Measurements from ENCODE around the gene RNF167. TPM values are rescaled to one million over a fixed set of nuclear protein-coding genes. Genes with fewer than 3 reads are reported as not detected.

The RNF167 gene
- total and polyA plus RNA-seq, 2 of the 13 experiments (the other 11 are each of a cell fraction or from before 2014, with no cell fraction given) = 44.1 to 45.4 TPM

DNA sequence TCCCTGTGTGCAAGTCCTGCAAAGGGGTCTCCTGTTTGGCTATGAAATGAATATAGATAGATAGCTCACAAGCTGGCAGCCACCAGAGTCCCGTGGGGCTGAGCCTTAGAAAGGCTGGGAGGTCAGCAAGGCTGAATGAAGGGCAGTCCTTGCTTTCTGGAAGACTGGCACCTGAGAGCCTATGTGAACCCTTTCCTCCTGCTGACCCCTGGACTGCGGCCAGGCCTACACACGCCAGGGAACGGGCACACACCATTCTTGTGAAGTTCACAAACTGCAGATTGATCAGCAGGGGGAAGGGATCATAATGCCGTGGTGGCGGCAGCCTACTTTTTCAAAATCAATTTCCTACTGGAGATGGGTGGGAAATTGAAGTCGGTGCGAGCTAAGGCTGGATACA lies 41.7 kb upstream of the RNF167 start:
- H3K4me2 ChIP-seq (ENCODE audit: low read depth, low read length) = no peak overlapping the region
- FAIRE-seq (no peak), DNase-seq (ENCODE audit: low spot score) (no peak), ATAC-seq (no peak)
- WGBS (ENCODE audit: low lambda C conversion rate) = 90% methylated on average over 8 of the region's 8 CpGs
- no peaks in the 10 kb centered on the region for H3K79me2 ChIP-seq (ENCODE audit: insufficient read depth, low read length)
- H3K27me3 ChIP-seq (ENCODE audit: control insufficient read depth in 1 of 2, insufficient read depth in 2 of 2, low read length in 2 of 2) = no peaks in the 10 kb centered on the region
- H3K9me3 ChIP-seq (ENCODE audit: low read length) = no peaks in the 10 kb centered on the region
- ChIA-PET POLR2A (no interaction called here), CTCF (ENCODE audit: low intra/inter-chr PET ratio, low total read pairs) (no interaction called here)
- peaks cover 23 to 41% of the 10 kb centered on the region in 2 experiments; a peak in 4 of 5 replicates for H3K36me3 ChIP-seq (replicated peaks in 1 of 2; ENCODE audit: control insufficient read depth in 1 of 2, insufficient read depth in 2 of 2, low read length in 2 of 2)
- no peak overlapping the region for H3K9ac ChIP-seq (ENCODE audit: insufficient read depth, low read depth, low read length)
- H2AFZ ChIP-seq (ENCODE audit: low read length) = no peak overlapping the region
- intact Hi-C loops (cut with micrococcal nuclease; ENCODE audit: unreplicated experiment) = no loop called here
- peaks cover 6% of the 10 kb centered on the region for H3K4me1 ChIP-seq (ENCODE audit: insufficient read depth, low read length)
- in situ Hi-C loops (cut with HindIII; ENCODE audit: extremely low pct_ligation_motif_present, low pct_unique_long_range_greater_than_20kb) = loop anchor here (10.0 kb wide), 1 partner anchor 344 kb away; the partner anchor contains the start of gene MYBBP1A
- H3K4me3 ChIP-seq (replicated peaks in 1 of 3; ENCODE audit: insufficient read depth in 1 of 3, low read depth in 2 of 3, low read length in 3 of 3) = no peak overlapping the region
- TF ChIP-seq CEBPZ (IDR thresholded peaks at IDR 0.05; ENCODE audit: low read length) (no peak), CREB1 (IDR thresholded peaks at IDR 0.05) (no peak), CREB1 (CRISPR knock-in tag; IDR thresholded peaks at IDR 0.05) (no peak), ZNF331 (CRISPR knock-in tag; IDR thresholded peaks at IDR 0.05) (no peak), KAT8 (CRISPR knock-in tag; IDR thresholded peaks at IDR 0.05) (no peak), CENPX (CRISPR knock-in tag; IDR thresholded peaks at IDR 0.05) (no peak), ZNF703 (CRISPR knock-in tag; IDR thresholded peaks at IDR 0.05; ENCODE audit: borderline replicate concordance) (no peak), ZNF317 (CRISPR knock-in tag; IDR thresholded peaks at IDR 0.05) (no peak), ZNF639 (CRISPR knock-in tag; conservative IDR thresholded peaks at IDR 0.05) (no peak), ZNF577 (CRISPR knock-in tag; IDR thresholded peaks at IDR 0.05; ENCODE audit: borderline replicate concordance, low read depth) (no peak), IRX3 (CRISPR knock-in tag; IDR thresholded peaks at IDR 0.05; ENCODE audit: borderline replicate concordance, low read depth) (no peak), ZNF614 (CRISPR knock-in tag; IDR thresholded peaks at IDR 0.05; ENCODE audit: borderline replicate concordance) (no peak), ZNF558 (CRISPR knock-in tag; IDR thresholded peaks at IDR 0.05; ENCODE audit: borderline replicate concordance) (no peak), ZNF766 (CRISPR knock-in tag; IDR thresholded peaks at IDR 0.05; ENCODE audit: borderline replicate concordance) (no peak)
- TF ChIP-seq, protein P1, sequence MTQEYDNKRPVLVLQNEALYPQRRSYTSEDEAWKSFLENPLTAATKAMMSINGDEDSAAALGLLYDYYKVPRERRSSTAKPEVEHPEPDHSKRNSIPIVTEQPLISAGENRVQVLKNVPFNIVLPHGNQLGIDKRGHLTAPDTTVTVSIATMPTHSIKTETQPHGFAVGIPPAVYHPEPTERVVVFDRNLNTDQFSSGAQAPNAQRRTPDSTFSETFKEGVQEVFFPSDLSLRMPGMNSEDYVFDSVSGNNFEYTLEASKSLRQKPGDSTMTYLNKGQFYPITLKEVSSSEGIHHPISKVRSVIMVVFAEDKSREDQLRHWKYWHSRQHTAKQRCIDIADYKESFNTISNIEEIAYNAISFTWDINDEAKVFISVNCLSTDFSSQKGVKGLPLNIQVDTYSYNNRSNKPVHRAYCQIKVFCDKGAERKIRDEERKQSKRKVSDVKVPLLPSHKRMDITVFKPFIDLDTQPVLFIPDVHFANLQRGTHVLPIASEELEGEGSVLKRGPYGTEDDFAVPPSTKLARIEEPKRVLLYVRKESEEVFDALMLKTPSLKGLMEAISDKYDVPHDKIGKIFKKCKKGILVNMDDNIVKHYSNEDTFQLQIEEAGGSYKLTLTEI (CRISPR knock-in tag; conservative IDR thresholded peaks at IDR 0.05) = no peak
- H3K27ac ChIP-seq (ENCODE audit: extremely low read length, insufficient read depth, low read length) = no peak overlapping the region
- no TSS peak for BruUV-seq (replicated peaks)
- H4K20me1 ChIP-seq (ENCODE audit: insufficient read depth, low read length) = no peaks in the 10 kb centered on the region

Data from HepG2 (cell line).